ENCODE measurements around the gene PLA2G15. TPM values are rescaled to one million over a fixed set of nuclear protein-coding genes. Genes with fewer than 3 reads are reported as not detected.

The PLA2G15 gene
- total RNA-seq, 2 donors from 2014 or later = 11.6 to 13.9 TPM

DNA sequence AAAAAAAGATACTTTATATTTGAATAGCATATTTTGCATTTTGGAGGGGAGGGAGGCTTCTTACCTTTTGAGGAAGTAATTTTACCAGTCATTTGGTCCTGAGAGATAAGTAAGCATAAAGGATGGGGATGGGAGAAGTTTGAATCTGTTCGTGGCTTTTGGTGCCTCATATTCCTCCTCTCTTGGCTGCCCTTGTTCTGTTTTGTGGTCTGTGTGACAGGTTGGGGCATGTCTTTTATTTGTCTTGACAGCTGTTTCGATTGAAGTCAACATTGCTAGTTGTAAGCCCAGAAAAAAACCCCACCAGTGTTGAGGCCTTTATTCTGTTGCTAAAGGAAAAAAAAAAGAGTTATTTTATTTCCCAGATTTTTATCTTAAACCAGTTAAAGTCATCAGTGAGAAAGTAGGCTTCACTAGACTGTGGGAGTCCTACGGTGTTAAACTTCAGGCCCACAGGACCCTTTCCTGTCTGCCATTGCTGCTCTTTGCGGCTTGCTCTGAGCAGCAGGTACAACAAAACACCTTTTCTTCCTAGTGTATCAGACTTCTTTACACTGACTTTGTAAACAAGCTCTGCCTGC, 30.5 kb downstream of the PLA2G15 start:
- Histone ChIP-seq H3K4me1 (peaks cover 6% of the 10 kb centered on the region), H3K27ac (no peak overlapping the region), H3K27me3 (no peaks in the 10 kb centered on the region), H3K36me3 (no peaks in the 10 kb centered on the region), H3K9ac (ENCODE audit: low read depth in 2 of 2, low read length in 2 of 2) (no peak overlapping the region), H3K9me3 (no peaks in the 10 kb centered on the region), H3K4me3 (no peak overlapping the region)
- intact Hi-C loops (cut with DNase I) = no loop called here
- no peak for DNase-seq
- TF ChIP-seq, protein P1, sequence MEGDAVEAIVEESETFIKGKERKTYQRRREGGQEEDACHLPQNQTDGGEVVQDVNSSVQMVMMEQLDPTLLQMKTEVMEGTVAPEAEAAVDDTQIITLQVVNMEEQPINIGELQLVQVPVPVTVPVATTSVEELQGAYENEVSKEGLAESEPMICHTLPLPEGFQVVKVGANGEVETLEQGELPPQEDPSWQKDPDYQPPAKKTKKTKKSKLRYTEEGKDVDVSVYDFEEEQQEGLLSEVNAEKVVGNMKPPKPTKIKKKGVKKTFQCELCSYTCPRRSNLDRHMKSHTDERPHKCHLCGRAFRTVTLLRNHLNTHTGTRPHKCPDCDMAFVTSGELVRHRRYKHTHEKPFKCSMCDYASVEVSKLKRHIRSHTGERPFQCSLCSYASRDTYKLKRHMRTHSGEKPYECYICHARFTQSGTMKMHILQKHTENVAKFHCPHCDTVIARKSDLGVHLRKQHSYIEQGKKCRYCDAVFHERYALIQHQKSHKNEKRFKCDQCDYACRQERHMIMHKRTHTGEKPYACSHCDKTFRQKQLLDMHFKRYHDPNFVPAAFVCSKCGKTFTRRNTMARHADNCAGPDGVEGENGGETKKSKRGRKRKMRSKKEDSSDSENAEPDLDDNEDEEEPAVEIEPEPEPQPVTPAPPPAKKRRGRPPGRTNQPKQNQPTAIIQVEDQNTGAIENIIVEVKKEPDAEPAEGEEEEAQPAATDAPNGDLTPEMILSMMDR (IDR thresholded peaks at IDR 0.05) = no peak

DNA sequence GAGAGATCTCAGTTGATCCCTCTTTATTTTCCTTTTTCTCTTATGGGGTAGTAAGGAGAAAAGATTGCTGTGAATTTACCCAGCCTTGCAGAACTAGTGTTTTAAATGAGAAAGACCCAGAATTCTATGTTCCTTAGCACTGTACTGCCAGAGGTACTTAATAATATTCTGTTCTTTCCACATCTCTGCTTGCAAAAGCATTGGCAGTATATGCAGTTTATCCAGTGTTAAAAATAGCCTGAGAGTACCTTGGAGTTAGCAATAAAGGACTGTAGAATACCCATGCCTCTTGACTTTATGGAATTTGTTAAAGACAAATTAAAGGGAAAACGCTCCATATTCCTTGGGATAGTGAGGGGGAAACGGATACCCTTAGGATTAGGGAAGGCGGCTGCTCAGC, 31.1 kb downstream of the PLA2G15 start:
- Histone ChIP-seq H3K27ac (no peak overlapping the region), H3K36me3 (no peaks in the 10 kb centered on the region), H3K9me3 (no peaks in the 10 kb centered on the region), H3K27me3 (no peaks in the 10 kb centered on the region), H3K4me1 (peaks cover 6% of the 10 kb centered on the region), H3K9ac (ENCODE audit: low read depth in 2 of 2, low read length in 2 of 2) (no peak overlapping the region), H3K4me3 (no peak overlapping the region)
- intact Hi-C loops (cut with DNase I) = no loop called here
- no peak for DNase-seq
- TF ChIP-seq, protein P1 (IDR thresholded peaks at IDR 0.05) = no peak

GRCh38 chr16:68279726-68280558, 34.8 kb downstream of the PLA2G15 start:
- H3K27me3 ChIP-seq = no peaks in the 10 kb centered on the region
- H3K9me3 ChIP-seq = no peaks in the 10 kb centered on the region
- H3K9ac ChIP-seq (ENCODE audit: low read depth in 2 of 2, low read length in 2 of 2) = no peak overlapping the region
- H3K4me1 ChIP-seq = no peaks in the 10 kb centered on the region
- no peak overlapping the region for H3K27ac ChIP-seq
- TF ChIP-seq, protein P1 (IDR thresholded peaks at IDR 0.05) = no peak
- no peaks in the 10 kb centered on the region for H3K36me3 ChIP-seq
- H3K4me3 ChIP-seq = no peak overlapping the region
- intact Hi-C loops (cut with DNase I) = no loop called here
- no peak for DNase-seq

DNA sequence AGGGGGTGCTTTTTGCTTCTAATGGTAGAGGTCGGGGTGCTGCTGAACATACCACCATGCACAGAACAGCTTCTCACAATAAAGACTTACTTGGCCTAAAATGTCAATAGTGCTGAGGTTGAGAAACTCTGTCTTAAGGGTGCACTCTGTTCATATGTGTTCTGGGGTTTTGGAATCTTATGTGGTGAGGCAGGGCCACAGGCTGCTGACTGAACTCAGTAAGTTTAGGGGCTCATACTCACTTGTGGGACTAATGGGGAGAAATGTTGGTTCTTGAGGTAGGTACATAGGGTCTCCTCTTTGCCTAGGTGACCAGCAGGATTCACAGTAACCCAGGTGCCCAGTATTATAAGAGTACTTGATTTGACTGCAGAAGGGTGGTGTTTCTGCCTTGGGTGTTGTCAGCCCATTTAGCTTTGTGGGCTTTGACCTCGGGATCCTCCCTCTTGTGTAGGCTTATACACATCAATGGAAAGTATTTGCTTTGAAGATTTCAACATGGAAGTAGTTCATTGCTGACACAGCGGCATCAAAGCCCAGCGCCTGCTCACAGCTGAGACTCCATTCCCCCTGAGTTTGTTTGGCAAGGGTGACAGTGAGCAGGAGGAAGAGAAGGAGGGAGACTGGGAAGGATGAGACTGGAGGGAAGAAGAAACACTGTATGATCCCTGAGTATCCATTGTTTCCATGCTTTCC, 36.3 kb downstream of the PLA2G15 start:
- Histone ChIP-seq H3K4me3 (no peak overlapping the region), H3K27ac (no peak overlapping the region), H3K4me1 (no peaks in the 10 kb centered on the region), H3K9me3 (no peaks in the 10 kb centered on the region), H3K27me3 (no peaks in the 10 kb centered on the region), H3K9ac (ENCODE audit: low read depth in 2 of 2, low read length in 2 of 2) (peak overlapping the region; percentile 4 to 19), H3K36me3 (no peaks in the 10 kb centered on the region)
- TF ChIP-seq, protein P1 (IDR thresholded peaks at IDR 0.05) = no peak
- no peak for DNase-seq
- intact Hi-C loops (cut with DNase I) = no loop called here

- Histone ChIP-seq H3K4me1 (peaks cover 2% of the 10 kb centered on the region), H3K9ac (ENCODE audit: low read depth in 2 of 2, low read length in 2 of 2) (no peak overlapping the region), H3K9me3 (no peaks in the 10 kb centered on the region), H3K4me3 (no peak overlapping the region), H3K36me3 (no peaks in the 10 kb centered on the region), H3K27ac (no peak overlapping the region), H3K27me3 (no peaks in the 10 kb centered on the region)
- DNase-seq = no peak
- intact Hi-C loops (cut with DNase I) = no loop called here
- TF ChIP-seq, protein P1 (IDR thresholded peaks at IDR 0.05) = no peak
Measured at GRCh38 chr16:68282064-68282452, 36.9 kb downstream of the PLA2G15 start.

Data from colonic mucosa (tissue), 4 donors.